ENCODE measurements around the gene NUP62.
"Not testable (repeated sequence)": the region's sequence is repeated elsewhere in the genome, so short reads cannot be mapped to it uniquely, and the experiment has no call there.

NUP62 gene

GRCh38 chr19:49926515-49926914 is 2.8 kb downstream of the NUP62 start:
- no peak for DNase-seq (ENCODE audit: low read depth in 2 of 3, low spot score in 2 of 3)

GRCh38 chr19:49925486-49925885 is 3.8 kb downstream of the NUP62 start:
- DNase-seq (ENCODE audit: low read depth in 2 of 3, low spot score in 2 of 3): no peak

- DNase-seq (ENCODE audit: low read depth in 2 of 3, low spot score in 2 of 3): not testable (repeated sequence)
Observed at GRCh38 chr19:49924881-49925210, 4.5 kb downstream of the NUP62 start.

- DNase-seq (ENCODE audit: low read depth in 2 of 3, low spot score in 2 of 3): no peak
Observed at GRCh38 chr19:49924004-49924880, 5.1 kb downstream of the NUP62 start.

- no peak for DNase-seq (ENCODE audit: low read depth in 2 of 3, low spot score in 2 of 3)
Observed at GRCh38 chr19:49923055-49924003, 6.0 kb downstream of the NUP62 start.

- no peak for DNase-seq (ENCODE audit: low read depth in 2 of 3, low spot score in 2 of 3)
Observed at GRCh38 chr19:49921871-49922795, 7.2 kb downstream of the NUP62 start.

GRCh38 chr19:49920624-49921363 is 8.5 kb downstream of the NUP62 start:
- DNase-seq (ENCODE audit: low read depth in 2 of 3, low spot score in 2 of 3): no peak

- DNase-seq (ENCODE audit: low read depth in 2 of 3, low spot score in 2 of 3): no peak
Observed at GRCh38 chr19:49918089-49918488, 11.2 kb downstream of the NUP62 start.

GRCh38 chr19:49916839-49917733 is 12.2 kb downstream of the NUP62 start:
- DNase-seq (ENCODE audit: low read depth in 2 of 3, low spot score in 2 of 3): no peak

GRCh38 chr19:49915271-49915670 is 14.0 kb downstream of the NUP62 start:
- DNase-seq (ENCODE audit: low read depth in 2 of 3, low spot score in 2 of 3): no peak

- DNase-seq (ENCODE audit: low read depth in 2 of 3, low spot score in 2 of 3): no peak
Observed at GRCh38 chr19:49913720-49914119, 15.6 kb downstream of the NUP62 start.

- DNase-seq (ENCODE audit: low read depth in 2 of 3, low spot score in 2 of 3): no peak
Observed at GRCh38 chr19:49912965-49913685, 16.2 kb downstream of the NUP62 start.

GRCh38 chr19:49911381-49912145 is 17.7 kb downstream of the NUP62 start:
- DNase-seq (ENCODE audit: low read depth in 2 of 3, low spot score in 2 of 3): no peak

- no peak for DNase-seq (ENCODE audit: low read depth in 2 of 3, low spot score in 2 of 3)
Observed at GRCh38 chr19:49910179-49910578, 19.1 kb downstream of the NUP62 start.

GRCh38 chr19:49908480-49909420 is 20.6 kb downstream of the NUP62 start:
- DNase-seq (ENCODE audit: low read depth in 2 of 3, low spot score in 2 of 3): no peak

- no peak for DNase-seq (ENCODE audit: low read depth in 2 of 3, low spot score in 2 of 3)
Observed at GRCh38 chr19:49907745-49908446, 21.4 kb downstream of the NUP62 start.
